Small intestine (tissue), 7 donors: Measurements from ENCODE around the gene TMEM168. TPM values are rescaled to one million over a fixed set of nuclear protein-coding genes. Genes with fewer than 3 reads are reported as not detected.

Experiments
- DNase-seq, 2 donors: peaks; one replicate each; pipeline versions ENCODE4 v3.0.0 to v3.0.0-alpha.2; 2013
- FAIRE-seq: peaks from 2 replicates; lab custom pipeline; 2012; peaks lifted over from hg19 to GRCh38; lab: Jason Lieb, UNC
- H3K27ac ChIP-seq, 3 donors: one replicate each; pipeline ENCODE4 v1.5.1; 2013; ENCODE audit warnings: low read length in 2 of 3, mild to moderate bottlenecking in 2 of 3, control low read depth in 1 of 3, inconsistent platforms in 1 of 3, low read depth in 1 of 3, moderate library complexity in 1 of 3
- H3K27me3 ChIP-seq, 3 donors: one replicate each; pipeline ENCODE4 v1.6.1; 2013; ENCODE audit warnings: low read length in 3 of 3, inconsistent platforms in 1 of 3; ENCODE audit not compliant: control insufficient read depth in 3 of 3, insufficient read depth in 3 of 3
- H3K36me3 ChIP-seq, 3 donors: one replicate each; pipeline ENCODE4 v1.6.1; 2013; ENCODE audit warnings: low read length in 3 of 3, inconsistent platforms in 1 of 3, low read depth in 1 of 3, mild to moderate bottlenecking in 1 of 3, moderate library complexity in 1 of 3; ENCODE audit not compliant: control insufficient read depth in 3 of 3, insufficient read depth in 2 of 3
- H3K4me1 ChIP-seq, 3 donors: one replicate each; pipeline ENCODE4 v1.6.1; 2013; ENCODE audit warnings: low read length in 2 of 3, inconsistent platforms in 1 of 3, low read depth in 1 of 3, mild to moderate bottlenecking in 1 of 3, moderate library complexity in 1 of 3; ENCODE audit not compliant: control insufficient read depth in 3 of 3, insufficient read depth in 2 of 3
- H3K4me3 ChIP-seq, 3 donors: one replicate each; pipeline ENCODE4 v1.5.1; 2013; ENCODE audit warnings: low read length in 3 of 3, control low read depth in 1 of 3, inconsistent platforms in 1 of 3, low read depth in 1 of 3, mild to moderate bottlenecking in 1 of 3, moderate library complexity in 1 of 3
- H3K9me3 ChIP-seq, 2 donors: one replicate each; pipeline ENCODE4 v1.6.1; 2013; ENCODE audit warnings: low read depth in 1 of 2, low read length in 1 of 2; ENCODE audit not compliant: control insufficient read depth in 2 of 2, insufficient read depth in 1 of 2
- WGBS, 3 donors: extraction: QIAGEN DNeasy Blood & Tissue Kit; methylation state at CpG; one replicate each; pipeline ENCODE4 v1.1.7; 2013; 5-methylcytosine and 5-hydroxymethylcytosine counted together
- polyA plus RNA-seq, 4 donors: library from polyadenylated mRNA; stranded (reverse) in 3 of 4; unstranded in 1 of 4; fragments of 200-250 nt in 3 of 4; fragments of 120-200 nt in 1 of 4; gene quantifications; one replicate each; pipeline versions ENCODE4 v1.2.1 to v1.2.3, GENCODE V29; 2013
- donor health status: healthy with polysubstance abuse.
- donor health status: control.
- donor health status: control.
- donor health status: Bipolar disorder and iron deficiency.
- donor health status: healthy.

TMEM168 gene
- polyA plus RNA-seq, 4 donors: 3.4 to 33.9 (median 9.1) TPM

DNA sequence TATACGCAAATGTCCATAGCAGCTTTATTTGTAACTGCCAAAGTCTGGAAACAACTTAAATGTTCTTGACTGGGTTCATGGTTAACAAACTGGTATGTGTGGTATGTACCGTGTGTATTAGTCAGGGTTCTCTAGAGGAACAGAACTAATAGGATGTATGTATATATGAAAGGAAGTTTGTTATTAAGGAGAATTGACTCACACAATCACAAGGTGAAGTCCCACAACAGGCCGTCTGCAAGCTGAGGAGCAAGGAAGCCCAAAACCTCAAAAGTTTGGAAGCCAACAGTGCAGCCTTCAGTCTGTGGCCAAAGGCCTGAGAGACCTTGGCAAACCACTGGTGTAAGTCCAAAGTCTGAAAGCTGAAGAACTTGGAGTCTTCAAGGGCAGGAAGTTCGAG lies 66.8 kb downstream of the TMEM168 start:
- H3K27me3 ChIP-seq: no peaks in the 10 kb centered on the region
- WGBS, 3 donors: 74 to 82% (median 76%) methylated on average over 4 of the region's 4 CpGs
- H3K4me1 ChIP-seq: no peaks in the 10 kb centered on the region
- DNase-seq: no peak
- no peak overlapping the region for H3K27ac ChIP-seq
- H3K4me3 ChIP-seq: no peak overlapping the region
- H3K36me3 ChIP-seq: no peaks in the 10 kb centered on the region
- peaks cover 0 to 2% of the 10 kb centered on the region in 2 donors for H3K9me3 ChIP-seq
- FAIRE-seq: no peak

DNA sequence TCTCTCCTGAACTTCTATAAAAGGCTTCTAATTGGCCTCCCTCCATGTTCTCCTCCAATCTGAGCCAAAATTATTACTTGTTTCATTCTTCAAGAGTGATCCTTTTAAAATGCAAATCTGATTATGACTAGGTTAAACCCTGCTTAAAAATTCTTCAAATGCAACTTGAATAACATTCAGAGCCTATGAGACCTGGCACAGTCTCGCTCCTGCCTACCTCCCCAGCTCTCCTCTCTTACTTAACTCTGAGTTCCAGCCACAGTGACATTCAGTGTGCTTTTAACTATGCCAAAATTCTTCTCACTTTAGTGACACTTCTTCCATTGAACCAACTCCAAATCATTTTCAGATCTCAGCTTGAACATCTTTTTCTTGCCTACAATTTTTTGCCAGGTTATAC lies 68.8 kb downstream of the TMEM168 start:
- Histone ChIP-seq H3K27ac (no peak overlapping the region), H3K4me3 (no peak overlapping the region), H3K27me3 (no peaks in the 10 kb centered on the region), H3K9me3 (peaks cover 0 to 2% of the 10 kb centered on the region in 2 donors), H3K36me3 (no peaks in the 10 kb centered on the region), H3K4me1 (no peaks in the 10 kb centered on the region)
- DNase-seq (no peak), FAIRE-seq (no peak)
- 76 to 89% (median 82%) methylated on average over 1 of the region's 1 CpG for WGBS, 3 donors

DNA sequence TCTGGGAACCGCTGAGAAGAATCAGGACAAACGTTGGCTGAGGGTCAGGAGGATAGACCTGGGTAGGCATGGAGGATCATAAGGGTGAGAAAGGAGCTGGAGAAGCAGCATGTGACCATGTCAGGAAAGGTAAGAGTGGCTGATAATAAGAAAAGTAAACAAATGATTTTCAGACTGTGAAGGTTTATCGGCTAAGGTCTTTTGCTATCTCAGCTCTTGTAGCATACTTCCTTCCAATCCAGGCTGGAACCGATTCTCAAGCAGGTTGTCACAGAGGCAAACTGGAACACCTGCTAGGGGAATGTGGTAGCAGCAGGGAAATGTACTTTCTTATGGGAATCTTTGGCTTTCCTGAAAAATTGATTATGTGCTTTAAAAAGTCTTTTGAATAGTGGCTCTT lies 74.7 kb downstream of the TMEM168 start:
- 55 to 85% (median 69%) methylated on average over 4 of the region's 4 CpGs for WGBS, 3 donors
- Histone ChIP-seq H3K4me1 (no peaks in the 10 kb centered on the region), H3K9me3 (no peaks in the 10 kb centered on the region), H3K36me3 (no peaks in the 10 kb centered on the region), H3K27me3 (no peaks in the 10 kb centered on the region), H3K4me3 (no peak overlapping the region), H3K27ac (no peak overlapping the region)
- DNase-seq (peak in 1 of 2 donors; percentile 12), FAIRE-seq (no peak)

DNA sequence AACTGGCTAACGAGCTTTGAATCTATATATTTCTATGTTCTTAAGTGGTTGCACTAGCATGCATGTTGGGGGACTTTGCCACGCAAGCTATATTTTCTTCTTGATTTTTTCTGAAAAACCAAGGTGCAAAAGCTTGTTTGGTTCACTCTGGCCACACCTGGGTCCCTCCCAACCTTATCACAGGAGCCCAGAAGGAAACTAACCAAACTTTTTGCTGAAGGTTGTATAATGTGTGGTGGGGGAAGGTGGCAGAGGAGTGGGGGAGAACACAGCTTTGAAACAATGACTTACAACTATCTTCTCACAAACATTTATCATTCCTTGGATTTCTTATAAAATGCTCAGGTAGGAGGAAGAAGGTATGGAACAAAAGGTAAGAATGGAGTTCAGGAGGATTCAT lies 75.3 kb downstream of the TMEM168 start:
- H3K4me3 ChIP-seq: no peak overlapping the region
- 86 to 93% (median 88%) methylated on average over 2 of the region's 2 CpGs for WGBS, 3 donors

More for the DNA sequence above, 75.3 kb downstream of the TMEM168 start:
- Histone ChIP-seq H3K27ac (no peak overlapping the region), H3K36me3 (no peaks in the 10 kb centered on the region), H3K27me3 (no peaks in the 10 kb centered on the region), H3K9me3 (no peaks in the 10 kb centered on the region), H3K4me1 (no peaks in the 10 kb centered on the region)
- DNase-seq (no peak), FAIRE-seq (no peak)
